H9 (cell line): Measurements from ENCODE around the gene DAPK1. TPM values are rescaled to one million over a fixed set of nuclear protein-coding genes. Genes with fewer than 3 reads are reported as not detected.

ENCODE experiments used
- DNase-seq: peaks from one replicate; pipeline ENCODE4 v3.0.0-alpha.2; 2017
- H2AFZ ChIP-seq: one replicate; pipeline ENCODE4 v1.6.1; 2013; ENCODE audit warnings: mild to moderate bottlenecking, low read length, control low read depth, moderate library complexity
- H2AK5ac ChIP-seq: 2 replicates; pipeline ENCODE4 v1.6.1; 2013; ENCODE audit warnings: low read length, control low read depth, mixed read lengths; ENCODE audit not compliant: insufficient read length
- H2BK120ac ChIP-seq: one replicate; pipeline ENCODE4 v1.6.1; 2013; ENCODE audit warnings: low read depth, mild to moderate bottlenecking, low read length, control low read depth, inconsistent platforms; ENCODE audit not compliant: poor library complexity, severe bottlenecking
- H2BK12ac ChIP-seq: 2 replicates; pipeline ENCODE4 v1.6.1; 2013; ENCODE audit warnings: low read length, control low read depth, mixed read lengths, low read depth; ENCODE audit not compliant: insufficient read length
- H2BK15ac ChIP-seq: 2 replicates; pipeline ENCODE4 v1.6.1; 2013; ENCODE audit warnings: low read depth, low read length, control low read depth
- H2BK20ac ChIP-seq: one replicate; pipeline ENCODE4 v1.6.1; 2013; ENCODE audit warnings: low read depth, mild to moderate bottlenecking, low read length, control low read depth, inconsistent platforms; ENCODE audit not compliant: poor library complexity, severe bottlenecking
- H2BK5ac ChIP-seq: 2 replicates; pipeline ENCODE4 v1.6.1; 2013; ENCODE audit warnings: low read length, control low read depth, mixed read lengths; ENCODE audit not compliant: insufficient read length
- H3K14ac ChIP-seq: 2 replicates; pipeline ENCODE4 v1.6.1; 2013; ENCODE audit warnings: low read length, control low read depth; ENCODE audit not compliant: insufficient read depth
- H3K18ac ChIP-seq: 2 replicates; pipeline ENCODE4 v1.6.1; 2013; ENCODE audit warnings: low read depth, mild to moderate bottlenecking, mixed read lengths, low read length, control low read depth; ENCODE audit not compliant: insufficient read length
- H3K23ac ChIP-seq: 2 replicates; pipeline ENCODE4 v1.6.1; 2013; ENCODE audit warnings: low read length, control low read depth, mixed read lengths, low read depth; ENCODE audit not compliant: insufficient read length
- H3K23me2 ChIP-seq: 2 replicates; pipeline ENCODE4 v1.6.1; 2013; ENCODE audit warnings: low read depth, mild to moderate bottlenecking, mixed read lengths, low read length, control low read depth; ENCODE audit not compliant: insufficient read length, poor library complexity, severe bottlenecking
- H3K27ac ChIP-seq: 2 replicates; pipeline ENCODE4 v1.5.1; 2013; ENCODE audit warnings: low read length, control low read depth, mixed read lengths, low read depth; ENCODE audit not compliant: insufficient read length
- H3K27me3 ChIP-seq: 2 replicates; pipeline ENCODE4 v1.6.1; 2013; ENCODE audit warnings: low read length, control low read depth, inconsistent platforms; ENCODE audit not compliant: insufficient read depth
- H3K4ac ChIP-seq: 2 replicates; pipeline ENCODE4 v1.6.1; 2013; ENCODE audit warnings: low read depth, mild to moderate bottlenecking, control low read depth, inconsistent platforms, low read length, moderate library complexity
- H3K4me1 ChIP-seq: 2 replicates; pipeline ENCODE4 v1.6.1; 2013; ENCODE audit warnings: low read length, control low read depth, inconsistent platforms; ENCODE audit not compliant: insufficient read depth
- H3K4me2 ChIP-seq: 2 replicates; pipeline ENCODE4 v1.6.1; 2013; ENCODE audit warnings: low read length, control low read depth, mixed read lengths; ENCODE audit not compliant: insufficient read length, insufficient read depth
- H3K56ac ChIP-seq: 2 replicates; pipeline ENCODE4 v1.6.1; 2013; ENCODE audit warnings: low read depth, mild to moderate bottlenecking, mixed read lengths, low read length, control low read depth; ENCODE audit not compliant: insufficient read length
- H3K79me1 ChIP-seq: 2 replicates; pipeline ENCODE4 v1.6.1; 2013; ENCODE audit warnings: low read depth, mild to moderate bottlenecking, moderate library complexity, low read length, control low read depth, inconsistent platforms; ENCODE audit not compliant: insufficient read depth, poor library complexity, severe bottlenecking
- H3K79me2 ChIP-seq: 2 replicates; pipeline ENCODE4 v1.6.1; 2013; ENCODE audit warnings: low read length, control low read depth, inconsistent platforms; ENCODE audit not compliant: insufficient read depth
- H3K9ac ChIP-seq: 2 replicates; pipeline ENCODE4 v1.6.1; 2013; ENCODE audit warnings: low read length, control low read depth, mixed read lengths; ENCODE audit not compliant: insufficient read length; ENCODE audit errors: extremely low read depth
- H3K9me3 ChIP-seq: one replicate; pipeline ENCODE4 v1.6.1; 2013; ENCODE audit warnings: low read depth, low read length, inconsistent platforms; ENCODE audit not compliant: control insufficient read depth
- H3T11ph ChIP-seq: one replicate; pipeline ENCODE4 v1.6.1; 2013; ENCODE audit warnings: mild to moderate bottlenecking, low read length, control low read depth, inconsistent platforms
- H4K20me1 ChIP-seq: one replicate; pipeline ENCODE4 v1.6.1; 2013; ENCODE audit not compliant: control insufficient read depth, insufficient read length, insufficient read depth
- H4K5ac ChIP-seq: 2 replicates; pipeline ENCODE4 v1.6.1; 2013; ENCODE audit warnings: low read depth, mild to moderate bottlenecking, mixed read lengths, low read length, control low read depth; ENCODE audit not compliant: insufficient read length
- H4K8ac ChIP-seq: replicated peaks from 2 replicates; pipeline ENCODE4 v1.6.1; 2013; ENCODE audit warnings: low read length, control low read depth, mixed read lengths, low read depth; ENCODE audit not compliant: insufficient read length
- H4K91ac ChIP-seq: 2 replicates; pipeline ENCODE4 v1.6.1; 2013; ENCODE audit warnings: low read depth, mild to moderate bottlenecking, moderate library complexity, mixed read lengths, low read length, control low read depth; ENCODE audit not compliant: insufficient read length
- H3K27ac Mint-ChIP-seq, 3 experiments: 2 replicates in 2 of 3; 3 replicates in 1 of 3; pipeline ENCODE4 v1.8.0; 2020 to 2021; ENCODE audit warnings: mixed read lengths in 3 of 3, mild to moderate bottlenecking in 1 of 3, moderate library complexity in 1 of 3
- H3K27me3 Mint-ChIP-seq: 2 replicates; pipeline ENCODE4 v1.8.0; 2021; ENCODE audit warnings: low read depth, mild to moderate bottlenecking, moderate library complexity, mixed read lengths
- H3K36me3 Mint-ChIP-seq, 3 experiments: 2 replicates in 2 of 3; 3 replicates in 1 of 3; pipeline ENCODE4 v1.8.0; 2020 to 2021; ENCODE audit warnings: low read depth in 3 of 3, mixed read lengths in 3 of 3; ENCODE audit not compliant: insufficient read depth in 1 of 3
- H3K4me1 Mint-ChIP-seq, 2 experiments: 2 replicates each; pipeline ENCODE4 v1.8.0; 2020; ENCODE audit warnings: mixed read lengths in 2 of 2
- H3K4me3 Mint-ChIP-seq, 2 experiments: 2 replicates in 1 of 2; 3 replicates in 1 of 2; pipeline ENCODE4 v1.8.0; 2020 to 2021; ENCODE audit warnings: mild to moderate bottlenecking in 2 of 2, mixed read lengths in 2 of 2, moderate library complexity in 1 of 2
- H3K9me3 Mint-ChIP-seq, 2 experiments: 2 replicates in 1 of 2; 3 replicates in 1 of 2; pipeline ENCODE4 v1.8.0; 2020; ENCODE audit warnings: mild to moderate bottlenecking in 2 of 2, mixed read lengths in 2 of 2, moderate library complexity in 1 of 2
- CTCF ChIP-seq: fragments of 200-600 bp; sonication (generic); conservative IDR thresholded peaks from 3 replicates; pipeline ENCODE4 v1.8.0; 2021; ENCODE audit warnings: antibody characterized with exemption, mild to moderate bottlenecking
- WGBS: extraction: QIAGEN DNeasy Blood & Tissue Kit; methylation state at CpG from one replicate; pipeline ENCODE4 v1.1.7; 2013; ENCODE audit warnings: missing lambda C conversion rate, low lambda C conversion rate, mixed read lengths; ENCODE audit not compliant: insufficient read length; ENCODE audit errors: extremely low coverage; 5-methylcytosine and 5-hydroxymethylcytosine counted together
- total RNA-seq: library from RNA; stranded (reverse); gene quantifications from 2 replicates; pipeline ENCODE4 v1.2.1, GENCODE V29; 2021

Gene DAPK1
- total RNA-seq, 1 experiment from 2014 or later: 79.4 TPM

GRCh38 chr9:87653941-87654340 is 156.3 kb downstream of the DAPK1 start:
- no peak overlapping the region for H4K5ac ChIP-seq
- H3K27me3 ChIP-seq: no peaks in the 10 kb centered on the region
- no peak for DNase-seq
- no peaks in the 10 kb centered on the region for H3K9me3 ChIP-seq
- no peak overlapping the region for H2BK5ac ChIP-seq
- no peak for TF ChIP-seq CTCF
- H3K56ac ChIP-seq: no peak overlapping the region
- H2AK5ac ChIP-seq: no peak overlapping the region
- H3K4me1 ChIP-seq: no peaks in the 10 kb centered on the region
- no peaks in the 10 kb centered on the region for H3K79me2 ChIP-seq
- no peak overlapping the region for H3K4ac ChIP-seq
- no peak overlapping the region for H3K23ac ChIP-seq
- H3K27ac Mint-ChIP-seq: no peak overlapping the region; a peak in 1 of 7 replicates
- no peaks in the 10 kb centered on the region for H3K23me2 ChIP-seq
- no CpG with 5 or more reads among the region's 3 CpGs for WGBS
- H2BK15ac ChIP-seq: no peak overlapping the region
- no peak overlapping the region for H2BK120ac ChIP-seq
- no peak overlapping the region for H3T11ph ChIP-seq
- no peak overlapping the region for H2AFZ ChIP-seq
- H3K27ac ChIP-seq: no peak overlapping the region
- H3K36me3 Mint-ChIP-seq: peaks cover 37 to 64% (median 60%) of the 10 kb centered on the region in 3 experiments; a peak in 6 of 7 replicates
- H3K18ac ChIP-seq: no peak overlapping the region
- H3K9ac ChIP-seq: no peak overlapping the region
- H4K20me1 ChIP-seq: no peaks in the 10 kb centered on the region
- H3K4me3 Mint-ChIP-seq: no peak overlapping the region
- H2BK20ac ChIP-seq: no peak overlapping the region
- H4K91ac ChIP-seq: no peak overlapping the region
- H3K9me3 Mint-ChIP-seq: no peaks in the 10 kb centered on the region
- no peaks in the 10 kb centered on the region for H3K27me3 Mint-ChIP-seq
- no peak overlapping the region for H3K14ac ChIP-seq
- H3K4me2 ChIP-seq: no peak overlapping the region
- no peak overlapping the region for H4K8ac ChIP-seq
- peaks cover 15 to 17% of the 10 kb centered on the region in 2 experiments for H3K4me1 Mint-ChIP-seq
- no peaks in the 10 kb centered on the region for H3K79me1 ChIP-seq
- H2BK12ac ChIP-seq: no peak overlapping the region
